HG03469 (cell line): ENCODE data around the gene LMTK3.

ENCODE experiments used
- ATAC-seq: cut with Tn5 transposase; IDR thresholded peaks from one replicate; pipeline ENCODE4 v1.9.1; 2021; ENCODE audit warnings: mild to moderate bottlenecking, moderate library complexity, moderate number of reproducible peaks; ENCODE audit not compliant: unreplicated experiment

LMTK3 gene

DNA sequence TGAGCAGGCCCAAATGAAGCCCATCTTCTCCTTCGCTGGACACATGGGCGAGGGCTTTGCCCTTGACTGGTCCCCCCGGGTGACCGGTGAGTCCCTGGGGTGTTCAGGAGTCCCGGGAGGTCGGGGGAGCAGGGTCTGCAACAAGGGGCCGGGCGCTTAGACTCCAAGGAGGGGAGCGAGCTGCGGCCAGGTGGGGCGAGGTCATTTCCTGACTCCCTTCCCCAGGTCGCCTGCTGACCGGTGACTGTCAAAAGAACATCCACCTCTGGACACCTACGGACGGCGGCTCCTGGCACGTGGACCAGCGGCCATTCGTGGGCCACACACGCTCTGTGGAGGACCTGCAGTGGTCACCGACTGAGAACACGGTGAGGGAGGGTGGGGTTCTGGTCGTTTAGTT lies 61.2 kb downstream of the LMTK3 start:
- ATAC-seq: no peak

DNA sequence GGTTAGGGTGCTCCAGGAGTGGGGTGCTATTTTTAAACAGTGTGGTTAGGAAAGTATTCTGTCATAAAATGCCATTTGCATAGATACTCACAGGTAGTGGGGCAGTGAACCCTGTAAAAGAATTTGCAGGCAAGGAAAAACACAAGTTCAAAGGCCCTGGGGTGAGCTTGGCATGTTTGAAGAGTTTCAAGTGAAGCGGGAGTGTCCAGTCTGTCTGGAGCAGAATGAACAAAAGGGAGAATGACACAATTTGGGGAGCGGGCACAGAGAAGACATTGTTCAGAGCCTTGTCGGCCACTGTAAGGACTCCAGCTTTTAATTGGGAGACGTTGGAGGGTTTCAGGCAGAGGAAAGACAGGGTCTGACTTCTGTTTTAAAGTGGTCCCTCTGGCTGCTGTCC lies 63.1 kb downstream of the LMTK3 start:
- no peak for ATAC-seq

DNA sequence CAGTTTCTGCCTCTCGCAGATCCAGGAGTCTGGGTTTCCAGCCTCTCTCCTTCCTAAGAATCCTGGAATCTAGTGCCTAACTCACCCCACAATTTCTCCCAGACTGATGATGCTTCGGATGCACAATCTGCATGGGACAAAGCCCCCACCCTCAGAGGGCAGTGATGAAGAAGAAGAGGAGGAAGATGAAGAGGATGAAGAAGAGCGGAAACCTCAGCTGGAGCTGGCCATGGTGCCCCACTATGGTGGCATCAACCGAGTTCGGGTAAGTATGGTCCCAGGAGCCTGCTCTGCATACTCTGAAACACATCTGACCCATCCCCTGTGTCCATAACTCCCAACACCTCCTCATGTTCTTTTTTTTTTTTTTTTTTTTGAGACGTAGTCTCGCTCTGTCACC lies 65.1 kb downstream of the LMTK3 start:
- ATAC-seq: no peak

DNA sequence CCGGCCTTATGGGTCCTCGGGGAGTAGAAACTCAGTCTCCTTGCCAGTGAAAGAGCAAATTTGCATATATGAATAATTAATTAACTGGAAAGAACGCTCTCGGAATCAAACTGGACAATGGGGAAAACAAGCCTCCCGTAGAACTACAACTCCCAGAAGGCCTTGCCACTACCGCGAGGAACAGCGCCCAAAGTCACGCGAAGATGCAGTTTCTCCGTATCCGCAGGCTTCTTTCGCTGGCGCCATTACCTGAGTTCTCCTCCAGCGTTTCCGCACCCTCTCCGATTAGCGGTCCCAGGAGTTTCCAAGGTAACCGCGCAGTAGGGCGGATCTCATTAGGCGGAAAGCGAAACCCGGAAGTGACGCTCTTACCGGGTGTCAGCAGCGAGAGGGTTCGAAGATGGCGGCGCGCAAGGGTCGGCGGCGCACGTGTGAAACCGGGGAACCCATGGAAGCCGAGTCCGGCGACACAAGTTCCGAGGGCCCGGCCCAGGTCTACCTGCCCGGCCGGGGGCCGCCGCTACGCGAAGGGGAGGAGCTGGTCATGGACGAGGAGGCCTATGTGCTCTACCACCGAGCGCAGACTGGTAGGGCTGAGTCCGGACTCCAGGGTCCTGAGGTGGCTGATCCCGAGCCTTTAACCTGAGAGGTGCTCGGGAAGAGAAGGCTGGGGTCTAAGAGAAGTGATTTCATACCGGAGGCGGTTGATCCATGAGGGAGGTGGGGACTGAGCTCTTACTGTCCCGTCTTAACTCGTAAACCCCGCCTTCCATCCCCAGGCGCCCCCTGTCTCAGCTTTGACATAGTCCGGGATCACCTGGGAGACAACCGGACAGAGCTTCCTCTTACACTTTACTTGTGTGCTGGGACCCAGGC lies 65.8 kb downstream of the LMTK3 start, which contains the start of gene GRWD1:
GRWD1 (plus strand) TSS at position 378 of the 876 bp plus-strand sequence; CDS start at position 401, 23 bp downstream.
- peak; percentile 86 for ATAC-seq

DNA sequence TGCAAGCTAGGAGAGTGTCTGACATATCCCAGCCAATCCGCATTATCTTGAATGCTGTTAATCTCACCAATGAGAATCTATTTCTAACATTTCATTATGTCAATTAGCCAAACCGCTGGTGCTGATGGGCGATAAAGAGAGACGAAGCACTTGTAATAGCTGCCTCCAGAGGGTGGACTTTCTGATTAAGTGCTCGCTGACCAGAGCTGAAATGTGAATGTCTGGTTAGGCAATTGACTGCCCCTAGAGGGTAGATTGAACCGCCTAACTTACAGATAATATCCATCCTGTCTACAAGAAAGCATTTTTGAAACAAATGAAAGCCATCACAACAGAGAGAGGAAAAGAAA lies 66.4 kb downstream of the LMTK3 start:
- ATAC-seq: no peak

DNA sequence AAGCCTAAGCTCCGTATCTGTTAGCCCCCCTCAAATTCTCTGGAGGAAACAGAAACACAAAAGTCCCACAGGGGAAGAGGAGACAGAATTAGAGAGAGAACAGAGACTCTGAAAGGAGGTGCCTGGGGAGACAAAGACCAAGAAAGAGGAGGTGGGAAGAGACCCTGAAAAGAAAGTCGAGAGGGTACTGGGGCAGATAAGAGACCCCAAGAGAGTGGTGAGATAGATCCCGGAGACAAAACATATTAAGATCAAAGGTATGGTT lies 66.8 kb downstream of the LMTK3 start:
- no peak for ATAC-seq

DNA sequence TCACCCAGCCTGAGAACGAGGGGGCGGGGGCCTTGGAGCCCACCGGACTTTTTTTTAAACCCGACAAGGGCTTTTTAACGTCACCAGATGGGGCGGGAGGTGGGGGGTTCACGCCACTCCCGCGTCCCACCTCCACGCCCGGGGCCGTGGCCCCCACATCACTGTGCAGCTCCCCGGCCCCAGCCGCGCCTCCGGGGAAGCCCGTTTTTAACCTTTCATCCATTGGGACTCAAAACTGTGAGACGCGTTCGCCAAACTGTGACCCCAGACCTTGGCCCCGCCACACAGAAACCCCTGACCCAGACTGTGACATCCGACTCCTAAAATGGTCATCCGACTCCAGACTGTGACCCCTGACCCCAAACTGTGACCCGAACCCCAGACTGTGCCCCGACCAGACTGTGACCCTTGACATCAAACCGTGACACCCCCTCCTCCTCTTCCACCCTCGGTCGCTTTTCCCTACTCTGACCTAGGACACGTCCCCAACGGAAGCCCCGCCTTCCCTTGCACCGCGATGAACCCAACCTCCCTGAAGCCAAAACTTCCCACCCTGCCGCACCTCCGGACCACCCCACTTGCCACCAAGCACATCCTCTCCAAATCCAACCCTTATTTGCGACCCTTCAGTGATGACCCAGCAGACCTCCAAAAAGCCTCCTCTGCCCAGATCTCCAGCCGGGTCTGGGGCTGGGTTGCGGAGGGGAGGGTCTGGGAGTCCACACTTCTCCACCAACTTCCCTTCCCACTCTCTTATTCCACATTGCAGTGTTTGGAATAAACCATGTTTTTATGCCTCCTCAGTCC lies 67.3 kb downstream of the LMTK3 start:
- ATAC-seq: no peak

DNA sequence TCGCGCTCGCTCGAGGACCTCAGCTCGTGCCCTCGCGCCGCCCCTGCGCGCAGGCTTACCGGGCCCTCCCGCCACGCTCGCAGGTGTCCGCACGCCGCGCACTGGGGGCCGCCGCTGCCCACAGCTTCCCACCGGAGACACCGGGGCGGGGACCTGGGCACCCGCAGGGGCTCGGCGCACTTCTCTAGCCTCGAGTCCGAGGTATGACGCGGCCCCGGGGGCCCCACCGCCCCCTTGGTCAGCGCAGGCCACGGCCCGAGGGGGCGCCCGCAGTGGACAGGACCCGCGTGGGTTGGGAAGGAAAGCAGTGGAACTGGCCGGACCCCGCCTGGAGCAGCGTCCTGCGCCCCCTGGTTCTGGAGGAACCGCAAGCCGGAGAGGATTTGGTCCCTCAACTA lies 67.9 kb downstream of the LMTK3 start:
- no peak for ATAC-seq

DNA sequence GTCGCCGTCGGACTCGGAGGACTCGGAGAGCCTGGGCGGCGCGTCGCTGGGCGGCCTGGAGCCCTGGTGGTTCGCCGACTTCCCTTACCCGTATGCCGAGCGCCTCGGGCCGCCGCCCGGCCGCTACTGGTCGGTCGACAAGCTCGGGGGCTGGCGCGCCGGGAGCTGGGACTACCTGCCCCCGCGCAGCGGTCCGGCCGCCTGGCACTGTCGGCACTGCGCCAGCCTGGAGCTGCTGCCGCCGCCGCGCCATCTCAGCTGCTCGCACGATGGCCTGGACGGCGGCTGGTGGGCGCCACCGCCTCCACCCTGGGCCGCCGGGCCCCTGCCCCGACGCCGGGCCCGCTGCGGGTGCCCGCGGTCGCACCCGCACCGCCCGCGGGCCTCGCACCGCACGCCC lies 68.4 kb downstream of the LMTK3 start:
- ATAC-seq: no peak

DNA sequence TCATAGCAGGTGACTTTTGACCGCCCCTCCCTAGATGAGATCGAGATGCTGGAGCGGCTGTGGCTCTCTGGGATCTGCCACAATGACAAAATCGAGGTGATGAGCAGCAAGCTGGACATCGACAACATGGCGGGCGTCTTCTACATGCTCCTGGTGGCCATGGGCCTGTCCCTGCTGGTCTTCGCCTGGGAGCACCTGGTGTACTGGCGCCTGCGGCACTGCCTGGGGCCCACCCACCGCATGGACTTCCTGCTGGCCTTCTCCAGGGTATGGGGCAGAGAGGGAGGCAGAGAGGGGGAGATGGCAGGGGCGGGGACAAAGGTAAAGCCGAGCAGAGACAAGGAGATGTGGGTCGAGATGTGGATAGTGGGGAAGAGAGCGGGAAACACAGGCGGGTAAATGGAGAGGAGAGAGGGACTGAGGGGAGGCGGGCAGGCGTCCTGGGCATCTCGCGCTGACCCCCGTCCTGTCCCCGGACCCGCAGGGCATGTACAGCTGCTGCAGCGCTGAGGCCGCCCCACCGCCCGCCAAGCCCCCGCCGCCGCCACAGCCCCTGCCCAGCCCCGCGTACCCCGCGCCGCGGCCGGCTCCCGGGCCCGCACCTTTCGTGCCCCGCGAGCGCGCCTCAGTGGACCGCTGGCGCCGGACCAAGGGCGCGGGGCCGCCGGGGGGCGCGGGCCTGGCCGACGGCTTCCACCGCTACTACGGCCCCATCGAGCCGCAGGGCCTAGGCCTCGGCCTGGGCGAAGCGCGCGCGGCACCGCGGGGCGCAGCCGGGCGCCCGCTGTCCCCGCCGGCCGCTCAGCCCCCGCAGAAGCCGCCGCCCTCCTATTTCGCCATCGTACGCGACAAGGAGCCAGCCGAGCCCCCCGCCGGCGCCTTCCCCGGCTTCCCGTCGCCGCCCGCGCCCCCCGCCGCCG lies 69.3 kb downstream of the LMTK3 start:
- ATAC-seq: no peak

DNA sequence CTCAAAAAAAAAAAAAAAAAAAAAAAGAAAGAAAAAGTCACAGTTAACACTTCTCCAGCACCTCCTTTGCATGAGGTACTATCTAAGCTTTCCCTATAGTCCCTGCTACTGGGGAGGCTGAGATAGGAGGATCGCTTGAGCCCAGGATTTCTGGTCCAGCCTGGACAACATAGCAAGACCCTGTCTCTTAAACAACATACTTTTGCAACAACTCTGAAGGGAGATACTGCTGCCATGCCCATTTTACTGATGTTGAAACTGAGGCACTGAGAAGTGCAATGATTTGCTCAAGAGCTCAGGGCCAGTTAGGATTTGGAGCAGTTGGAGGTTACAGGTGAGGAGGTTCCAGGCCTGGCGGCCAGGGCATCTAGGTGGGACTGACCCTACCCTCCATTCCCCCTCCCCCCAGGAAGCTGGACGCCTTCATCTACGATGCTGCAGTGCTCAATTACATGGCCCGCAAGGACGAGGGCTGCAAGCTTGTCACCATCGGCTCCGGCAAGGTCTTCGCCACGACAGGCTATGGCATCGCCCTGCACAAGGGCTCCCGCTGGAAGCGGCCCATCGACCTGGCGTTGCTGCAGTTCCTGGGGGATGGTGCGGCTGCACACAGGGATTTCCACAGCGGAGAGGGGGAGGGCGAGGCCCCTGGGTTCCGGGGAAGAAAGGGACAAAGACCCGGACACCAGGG lies 70.1 kb downstream of the LMTK3 start:
- ATAC-seq: no peak

DNA sequence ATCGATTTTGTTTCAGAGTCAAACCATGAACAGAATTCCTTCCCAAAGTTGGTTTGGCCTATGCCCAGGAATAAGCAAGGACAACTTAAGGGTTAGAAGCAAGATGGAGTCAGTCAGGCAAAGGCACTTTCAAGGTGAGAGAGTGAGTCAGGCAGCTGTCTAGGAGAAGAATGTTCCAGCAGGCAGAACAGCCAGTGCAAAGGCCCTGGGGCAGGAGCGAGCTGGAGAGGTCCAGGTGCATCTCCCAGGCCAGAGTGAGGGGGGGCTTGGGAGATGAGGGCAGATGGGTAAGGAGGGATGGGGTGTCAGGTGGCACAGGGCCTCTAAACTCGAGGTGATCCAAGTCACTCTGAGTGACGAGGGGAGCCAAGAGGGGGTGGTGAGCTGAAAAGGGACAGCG lies 75.0 kb downstream of the LMTK3 start:
- ATAC-seq: no peak
